Activated CD8-positive, alpha-beta memory T cell treated with anti-CD3 and anti-CD28 coated beads for 48 hours (primary cell): Measurements from ENCODE around the gene CMTM1.
"Not testable (repeated sequence)": the region's sequence is repeated elsewhere in the genome, so short reads cannot be mapped to it uniquely, and the experiment has no call there.

Experiments used
- DNase-seq, 3 experiments: peaks; one replicate each; pipeline ENCODE4 v3.0.0-alpha.2; 2020; ENCODE audit warnings: low read depth in 2 of 3, low spot score in 2 of 3

CMTM1 gene

DNA sequence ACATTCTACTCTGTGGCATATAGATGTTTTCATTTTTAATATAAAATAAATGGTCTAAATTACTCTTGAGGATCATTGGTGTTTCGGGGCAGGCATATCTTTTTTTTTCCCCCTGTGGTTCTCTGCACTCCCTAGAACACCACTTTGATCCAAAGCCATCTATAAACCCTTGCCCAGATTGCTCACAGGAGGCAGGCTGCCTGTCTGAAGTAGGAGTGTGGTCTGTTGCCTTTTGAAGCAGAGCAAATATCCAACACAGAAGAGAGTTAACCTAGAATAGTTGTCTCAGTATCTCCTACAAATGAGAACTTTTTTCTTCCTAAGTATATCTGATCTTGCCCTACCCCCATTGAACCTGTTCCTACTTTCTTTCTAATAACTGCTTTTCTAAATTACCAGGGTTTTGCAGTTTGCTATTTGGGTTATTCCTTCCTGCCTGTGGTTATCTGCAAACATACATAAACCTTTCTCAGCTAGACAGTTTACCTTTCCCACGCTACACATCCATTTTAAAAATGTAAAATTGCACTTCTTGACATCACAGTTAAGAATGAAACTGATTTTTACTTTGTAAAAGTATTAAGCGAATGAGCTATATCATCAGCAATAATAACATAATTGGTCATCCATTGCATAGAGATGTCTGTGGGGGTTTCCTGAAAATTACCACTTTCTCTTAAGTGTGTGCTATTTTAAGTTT, 4.7 kb upstream of the CMTM1 start:
- no peak for DNase-seq

- DNase-seq = no peak
Measured at GRCh38 chr16:66562409-66562808, 3.8 kb upstream of the CMTM1 start.

GRCh38 chr16:66562986-66563385, 3.3 kb upstream of the CMTM1 start:
- no peak for DNase-seq

GRCh38 chr16:66563574-66564334, 2.5 kb upstream of the CMTM1 start:
- no peak for DNase-seq

DNA sequence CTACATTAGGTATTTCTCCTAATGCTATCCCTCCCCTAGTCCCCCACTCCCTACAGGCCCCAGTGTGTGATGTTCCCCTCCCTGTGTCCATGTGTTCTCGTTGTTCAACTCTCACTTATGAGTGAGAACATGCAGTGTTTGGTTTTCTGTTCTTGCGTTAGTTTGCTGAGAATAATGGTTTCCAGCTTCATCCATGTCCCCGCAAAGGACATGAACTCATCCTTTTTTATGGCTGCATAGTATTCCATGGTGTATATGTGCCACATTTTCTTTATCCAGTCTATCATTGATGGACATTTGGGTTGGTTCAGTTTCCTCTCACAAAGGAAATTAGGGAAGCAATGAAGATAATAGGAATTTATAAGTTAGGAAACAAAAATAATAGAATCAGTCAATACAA, 1.0 kb downstream of the CMTM1 start:
- DNase-seq = not testable (repeated sequence)

GRCh38 chr16:66568355-66568754, 2.1 kb downstream of the CMTM1 start:
- no peak for DNase-seq

DNA sequence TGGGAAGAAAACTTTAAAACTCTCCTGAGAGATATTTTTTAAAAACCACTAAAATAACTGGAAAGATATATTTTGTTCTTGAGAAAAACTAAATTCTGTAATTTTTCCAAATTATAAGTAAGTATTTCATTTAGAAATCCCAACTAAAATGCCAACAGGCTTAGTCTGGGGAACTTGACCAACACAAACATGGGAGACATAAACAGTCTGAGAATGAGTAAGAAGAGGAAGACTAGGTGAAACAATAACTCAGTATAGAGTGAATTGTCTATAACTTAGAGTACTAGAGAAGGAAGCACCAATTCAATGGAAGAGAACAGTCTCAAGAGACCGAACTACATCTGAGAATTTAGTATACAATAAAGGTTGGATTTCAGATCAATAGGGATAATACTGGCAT, 2.9 kb downstream of the CMTM1 start:
- no peak for DNase-seq

- no peak for DNase-seq
Measured at GRCh38 chr16:66569827-66570405, 3.7 kb downstream of the CMTM1 start.

DNA sequence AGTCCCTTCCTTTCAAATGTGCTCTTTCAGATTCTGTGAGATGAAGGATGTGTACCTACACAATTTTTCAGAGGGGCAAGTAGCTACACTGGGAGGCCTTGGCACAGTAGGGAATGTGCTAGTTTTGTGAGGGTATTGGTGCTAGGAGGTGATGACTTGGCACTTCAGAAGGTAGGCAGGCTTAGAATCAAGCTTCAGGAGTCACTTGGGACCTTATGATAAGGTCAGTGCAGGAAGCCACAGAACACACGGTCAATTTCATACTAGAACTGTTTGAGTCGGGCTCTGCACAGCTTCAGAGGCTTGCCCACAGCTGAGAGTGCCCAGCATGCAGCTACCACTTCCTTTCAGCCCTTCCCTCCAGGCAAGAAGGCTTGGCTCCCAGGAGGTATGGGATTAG, 6.1 kb downstream of the CMTM1 start:
- no peak for DNase-seq

GRCh38 chr16:66574081-66574480, 7.8 kb downstream of the CMTM1 start:
- no peak for DNase-seq

GRCh38 chr16:66574531-66574930, 8.3 kb downstream of the CMTM1 start:
- no peak for DNase-seq

DNA sequence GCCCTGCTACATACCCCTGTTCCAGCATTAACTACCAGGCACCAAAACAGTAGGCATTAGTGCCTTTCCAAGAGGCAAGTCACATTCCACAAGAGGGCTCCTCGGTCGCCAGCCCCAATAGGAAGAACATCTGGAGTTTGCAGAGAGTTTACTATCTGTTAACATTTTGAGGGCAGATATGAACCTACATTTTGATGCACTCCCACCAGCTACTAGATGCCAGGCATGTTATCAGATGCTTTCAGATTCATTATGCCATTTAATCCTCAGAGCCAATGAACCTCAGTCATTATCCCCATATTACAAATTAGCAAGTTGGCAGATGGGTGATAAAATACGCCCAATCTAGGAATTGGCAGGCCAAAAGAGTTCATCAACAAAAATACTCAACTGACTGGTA, 8.8 kb downstream of the CMTM1 start:
- no peak for DNase-seq

DNA sequence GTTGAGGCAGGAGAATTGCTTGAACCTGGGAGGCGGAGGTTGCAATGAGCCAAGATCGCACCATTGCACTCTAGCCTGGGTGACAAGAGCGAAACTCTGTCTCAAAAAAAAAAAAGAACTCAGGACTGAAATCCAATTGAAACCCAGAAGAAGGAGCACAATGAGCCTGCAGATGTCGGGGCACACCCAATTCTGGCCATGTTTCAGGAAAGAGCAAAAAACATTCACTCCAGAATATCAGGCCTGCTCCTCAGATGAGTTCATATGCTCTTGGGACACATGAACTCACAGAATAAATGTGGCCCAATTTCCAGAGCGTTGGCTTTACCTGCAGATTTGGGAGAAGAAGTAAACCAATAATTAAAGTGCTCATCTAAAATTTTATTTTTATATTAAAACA, 10.1 kb downstream of the CMTM1 start:
- DNase-seq = no peak

- DNase-seq = no peak
Measured at GRCh38 chr16:66578651-66579531, 12.7 kb downstream of the CMTM1 start, which contains the start of gene CMTM2. CMTM2 (plus strand) TSS chr16:66579463; CDS start chr16:66579608, 145 bp downstream.

DNA sequence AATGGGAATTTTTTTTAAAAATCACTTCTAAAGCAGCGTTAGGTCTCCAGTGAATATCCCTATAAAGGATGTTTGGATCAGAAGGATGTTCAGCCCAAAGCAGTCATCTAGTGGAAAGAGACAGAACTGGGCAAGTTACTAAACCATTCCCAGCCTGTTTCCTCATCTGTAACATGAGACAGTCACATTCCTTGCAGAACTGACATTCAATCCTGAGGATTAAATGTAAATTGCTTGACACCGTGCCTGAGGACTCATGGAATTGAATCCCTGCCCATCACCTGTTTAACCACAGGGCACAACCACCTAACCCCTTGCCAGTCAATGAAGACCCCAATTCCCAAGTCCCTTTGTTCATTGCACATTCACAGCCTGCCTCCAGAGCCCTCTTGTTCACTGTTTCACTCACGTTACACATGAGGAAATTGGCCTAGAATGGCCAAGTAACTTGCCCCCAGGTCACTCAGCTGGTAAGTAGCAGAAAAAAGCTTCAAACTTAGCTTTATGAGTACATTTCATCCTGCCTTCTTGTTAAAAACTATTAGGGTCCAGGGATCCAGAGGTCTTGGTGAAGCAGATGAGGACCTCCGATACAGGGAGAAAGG, 14.5 kb downstream of the CMTM1 start:
- DNase-seq = no peak

GRCh38 chr16:66581246-66581952, 15.2 kb downstream of the CMTM1 start:
- no peak for DNase-seq

DNA sequence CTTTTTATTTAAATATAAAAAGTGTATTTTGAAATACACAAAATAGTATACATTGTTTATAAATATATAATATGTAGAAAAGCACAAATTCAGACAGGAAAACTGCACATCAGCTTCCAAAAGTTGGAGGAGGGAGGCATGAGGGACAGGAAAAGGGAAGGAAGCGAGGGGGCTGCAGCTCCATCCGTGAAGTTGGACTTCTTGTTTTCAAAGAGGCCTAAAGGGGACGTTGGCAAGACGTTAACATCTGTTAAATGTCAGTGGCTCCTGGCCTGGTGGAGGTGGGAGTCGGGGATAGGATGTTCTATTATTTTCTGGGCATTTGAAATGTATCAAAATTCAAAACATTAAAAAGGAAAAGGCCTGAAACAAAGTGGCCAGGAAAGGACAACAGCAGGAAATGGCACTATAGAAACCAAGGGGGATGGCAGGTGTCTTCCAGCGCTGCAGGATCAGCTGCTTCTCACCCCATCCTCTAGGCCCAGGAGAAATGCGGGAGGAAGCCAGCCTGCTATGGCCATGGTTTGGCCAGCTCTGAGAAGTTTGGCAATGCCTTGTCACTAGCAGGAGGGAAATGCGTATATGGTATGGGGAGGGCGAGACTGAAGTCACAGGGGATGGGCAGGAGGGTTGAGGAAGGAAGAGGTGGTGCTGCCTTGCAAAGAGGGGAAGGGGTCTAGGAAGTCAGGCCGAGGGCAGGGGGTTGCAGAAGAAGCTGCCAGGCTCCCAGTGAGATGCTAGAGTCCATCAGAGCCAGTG, 19.4 kb downstream of the CMTM1 start:
- no peak for DNase-seq

GRCh38 chr16:66587881-66588600, 21.8 kb downstream of the CMTM1 start:
- no peak for DNase-seq
